ENCODE data around the gene HDHD5. TPM values are rescaled to one million over a fixed set of nuclear protein-coding genes. Genes with fewer than 3 reads are reported as not detected.

Gene HDHD5
- total RNA-seq, 1 donor from 2014 or later = 42.3 TPM

DNA sequence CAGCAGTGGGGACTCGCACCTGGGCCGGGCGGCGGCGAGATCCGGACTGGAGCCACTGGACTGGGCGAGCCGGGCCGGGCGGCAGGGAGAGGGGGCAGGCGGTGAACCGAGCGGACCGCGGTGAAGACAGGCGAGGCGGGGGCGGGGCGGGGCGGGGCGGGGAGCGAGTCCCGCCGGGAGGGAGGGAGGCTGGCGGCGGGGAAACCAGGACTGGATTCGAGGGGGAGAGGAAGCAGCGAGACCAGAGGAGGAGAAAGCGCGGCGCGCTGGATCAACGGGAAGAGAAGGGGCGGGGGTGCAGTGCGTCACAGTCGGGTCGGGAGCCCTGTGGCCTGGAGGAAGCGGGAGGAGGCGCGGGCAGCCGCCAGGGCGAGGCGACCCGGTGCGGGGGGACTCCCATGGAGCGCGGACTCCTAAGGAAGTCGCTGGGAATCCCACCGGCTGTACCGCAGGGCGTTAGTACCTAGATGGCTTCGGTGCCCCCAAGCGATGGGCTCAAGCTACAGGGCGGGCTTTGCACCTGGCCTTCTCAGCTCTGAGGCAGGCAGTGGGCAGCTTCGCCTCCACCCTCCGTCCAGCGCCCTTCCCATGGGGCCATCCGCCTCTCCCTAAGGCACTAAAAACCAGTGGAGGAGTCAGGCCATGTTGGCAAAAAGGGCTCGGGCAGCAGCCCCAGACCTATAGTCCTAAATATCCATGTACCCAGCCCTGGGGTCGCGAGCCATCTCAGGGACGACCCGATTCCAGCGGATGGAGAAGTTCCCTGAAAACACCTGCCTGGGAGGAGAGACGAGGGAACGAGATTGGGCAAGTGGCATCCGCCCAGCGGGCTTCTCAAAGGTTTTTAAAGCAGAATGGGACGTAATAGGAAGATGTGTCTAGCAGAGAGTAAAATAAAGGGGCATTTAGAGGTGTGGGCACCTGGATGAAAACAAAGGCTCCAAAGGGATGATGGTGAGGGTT, 37.6 kb downstream of the HDHD5 start, which contains the start of gene TMEM121B:
TMEM121B (minus strand) TSS at position 128 of the 963 bp plus-strand sequence. CDS start 233 bp downstream, outside the sequence.
- no peaks in the 10 kb centered on the region for H3K9me3 Mint-ChIP-seq
- peaks cover 58% of the 10 kb centered on the region for H3K27me3 Mint-ChIP-seq (ENCODE audit: low read depth)
- DNase-seq (ENCODE audit: low spot score in 2 of 2, unreplicated experiment in 2 of 2) = peak in 1 of 2 experiments; percentile 53
- TF ChIP-seq, protein P1, sequence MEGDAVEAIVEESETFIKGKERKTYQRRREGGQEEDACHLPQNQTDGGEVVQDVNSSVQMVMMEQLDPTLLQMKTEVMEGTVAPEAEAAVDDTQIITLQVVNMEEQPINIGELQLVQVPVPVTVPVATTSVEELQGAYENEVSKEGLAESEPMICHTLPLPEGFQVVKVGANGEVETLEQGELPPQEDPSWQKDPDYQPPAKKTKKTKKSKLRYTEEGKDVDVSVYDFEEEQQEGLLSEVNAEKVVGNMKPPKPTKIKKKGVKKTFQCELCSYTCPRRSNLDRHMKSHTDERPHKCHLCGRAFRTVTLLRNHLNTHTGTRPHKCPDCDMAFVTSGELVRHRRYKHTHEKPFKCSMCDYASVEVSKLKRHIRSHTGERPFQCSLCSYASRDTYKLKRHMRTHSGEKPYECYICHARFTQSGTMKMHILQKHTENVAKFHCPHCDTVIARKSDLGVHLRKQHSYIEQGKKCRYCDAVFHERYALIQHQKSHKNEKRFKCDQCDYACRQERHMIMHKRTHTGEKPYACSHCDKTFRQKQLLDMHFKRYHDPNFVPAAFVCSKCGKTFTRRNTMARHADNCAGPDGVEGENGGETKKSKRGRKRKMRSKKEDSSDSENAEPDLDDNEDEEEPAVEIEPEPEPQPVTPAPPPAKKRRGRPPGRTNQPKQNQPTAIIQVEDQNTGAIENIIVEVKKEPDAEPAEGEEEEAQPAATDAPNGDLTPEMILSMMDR (IDR thresholded peaks at IDR 0.05; ENCODE audit: unreplicated experiment) = no peak
- H3K36me3 Mint-ChIP-seq = no peaks in the 10 kb centered on the region
- H3K4me1 Mint-ChIP-seq = peaks cover 2% of the 10 kb centered on the region
- no peak within 1 kb of the TSS for H3K27ac Mint-ChIP-seq
- peak within 1 kb of the TSS; percentile 77 for H3K4me3 Mint-ChIP-seq

DNA sequence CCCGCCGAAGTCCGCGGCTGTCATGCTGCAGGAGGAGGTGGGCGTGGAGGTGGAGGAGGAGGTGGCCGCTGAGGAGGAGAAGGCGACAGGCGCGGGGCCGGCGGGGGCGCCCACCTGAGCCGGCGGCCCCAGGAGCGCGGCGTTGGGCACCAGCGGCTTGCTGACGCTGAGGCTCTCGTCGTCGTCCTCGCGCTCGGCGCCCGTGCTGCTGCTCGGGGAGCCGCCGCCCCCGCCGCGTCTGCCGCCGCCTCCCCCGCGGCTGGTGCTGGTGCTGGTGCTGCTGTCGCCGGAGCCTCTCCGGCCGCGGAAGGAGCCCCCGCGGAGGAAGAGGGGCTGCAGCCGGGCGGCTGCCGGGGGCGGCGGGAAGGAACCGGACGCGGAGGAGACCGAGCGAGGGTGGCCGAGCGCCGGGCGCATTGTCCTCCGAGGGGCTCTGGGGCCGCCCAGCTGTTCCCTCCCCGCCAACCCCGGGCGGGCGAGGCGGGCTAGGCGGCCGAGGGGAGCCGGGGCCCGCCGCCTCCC, 38.3 kb downstream of the HDHD5 start:
- Mint-ChIP-seq H3K36me3 (no peaks in the 10 kb centered on the region), H3K4me1 (peaks cover 2% of the 10 kb centered on the region), H3K4me3 (no peak overlapping the region), H3K27ac (no peak overlapping the region), H3K9me3 (no peaks in the 10 kb centered on the region), H3K27me3 (ENCODE audit: low read depth) (peaks cover 64% of the 10 kb centered on the region)
- DNase-seq (ENCODE audit: low spot score in 2 of 2, unreplicated experiment in 2 of 2) = peak in 1 of 2 experiments; percentile 42
- TF ChIP-seq, protein P1 (IDR thresholded peaks at IDR 0.05; ENCODE audit: unreplicated experiment) = no peak

DNA sequence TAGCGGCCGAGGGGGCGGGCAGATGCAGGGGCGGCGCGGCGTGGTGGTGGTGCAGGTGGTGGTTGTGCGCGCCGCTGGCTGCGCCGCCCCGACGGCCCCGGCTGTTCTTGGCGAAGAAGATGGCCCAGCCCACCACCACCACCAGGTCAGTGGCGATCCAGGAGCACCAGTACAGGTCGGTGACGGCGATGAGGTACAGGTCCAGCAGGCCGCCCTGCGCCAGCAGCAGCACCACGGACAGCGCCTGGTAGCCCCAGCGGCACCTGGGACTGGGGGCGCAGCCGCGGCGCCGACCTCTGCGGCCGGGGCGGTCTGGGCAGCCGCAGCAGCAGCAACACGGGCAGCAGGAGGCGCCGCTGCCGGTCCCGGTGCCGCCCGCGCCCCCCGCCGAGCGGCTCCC, 38.8 kb downstream of the HDHD5 start:
- Mint-ChIP-seq H3K27ac (no peak overlapping the region), H3K27me3 (ENCODE audit: low read depth) (peaks cover 67% of the 10 kb centered on the region), H3K4me3 (peak overlapping the region; percentile 30), H3K9me3 (no peaks in the 10 kb centered on the region), H3K4me1 (peaks cover 2% of the 10 kb centered on the region), H3K36me3 (no peaks in the 10 kb centered on the region)
- peak; percentile 64 to 76 for DNase-seq (ENCODE audit: low spot score in 2 of 2, unreplicated experiment in 2 of 2)
- TF ChIP-seq, protein P1 (IDR thresholded peaks at IDR 0.05; ENCODE audit: unreplicated experiment) = no peak

DNA sequence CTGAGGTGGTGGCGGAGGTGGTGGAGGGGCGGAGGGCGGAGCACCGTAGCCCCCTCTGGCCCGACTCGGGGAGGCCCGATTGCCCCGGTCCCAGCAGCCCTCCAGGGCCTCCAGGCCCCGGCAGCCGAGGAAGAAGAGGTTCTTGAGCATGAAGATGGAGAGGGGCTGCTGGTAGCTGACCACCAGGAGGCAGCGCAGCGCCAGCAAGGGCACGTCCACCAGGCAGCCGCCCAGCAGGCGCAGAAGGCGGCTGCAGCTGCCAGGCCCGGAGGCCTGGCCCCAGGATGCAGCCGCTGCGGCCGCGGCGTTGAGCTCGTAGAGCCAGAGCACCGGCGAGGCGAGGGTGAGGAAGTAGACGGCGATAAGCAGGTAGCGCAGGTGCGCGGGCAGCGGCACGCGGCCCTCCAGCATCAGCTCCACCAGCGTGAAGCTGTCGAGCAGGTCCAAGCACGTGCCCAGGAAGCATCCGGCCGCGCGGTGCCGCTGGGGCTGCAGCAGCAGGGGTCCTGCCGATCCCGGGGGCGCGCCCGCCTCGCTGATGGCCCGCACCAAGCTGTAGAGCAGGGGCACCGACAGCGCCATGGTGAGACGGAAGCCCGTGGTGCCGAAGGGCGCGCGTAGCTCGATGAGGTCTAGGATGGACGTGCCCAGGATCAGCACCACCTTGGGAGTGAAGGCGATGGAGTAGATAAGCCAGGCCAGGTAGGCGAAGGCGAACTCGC, 39.4 kb downstream of the HDHD5 start:
- H3K36me3 Mint-ChIP-seq = no peaks in the 10 kb centered on the region
- no peak for DNase-seq (ENCODE audit: low spot score in 2 of 2, unreplicated experiment in 2 of 2)
- peak overlapping the region; percentile 55 for H3K4me3 Mint-ChIP-seq
- no peak overlapping the region for H3K27ac Mint-ChIP-seq
- peaks cover 2% of the 10 kb centered on the region for H3K4me1 Mint-ChIP-seq
- H3K9me3 Mint-ChIP-seq = no peaks in the 10 kb centered on the region
- TF ChIP-seq, protein P1 (IDR thresholded peaks at IDR 0.05; ENCODE audit: unreplicated experiment) = no peak
- H3K27me3 Mint-ChIP-seq (ENCODE audit: low read depth) = peaks cover 67% of the 10 kb centered on the region

DNA sequence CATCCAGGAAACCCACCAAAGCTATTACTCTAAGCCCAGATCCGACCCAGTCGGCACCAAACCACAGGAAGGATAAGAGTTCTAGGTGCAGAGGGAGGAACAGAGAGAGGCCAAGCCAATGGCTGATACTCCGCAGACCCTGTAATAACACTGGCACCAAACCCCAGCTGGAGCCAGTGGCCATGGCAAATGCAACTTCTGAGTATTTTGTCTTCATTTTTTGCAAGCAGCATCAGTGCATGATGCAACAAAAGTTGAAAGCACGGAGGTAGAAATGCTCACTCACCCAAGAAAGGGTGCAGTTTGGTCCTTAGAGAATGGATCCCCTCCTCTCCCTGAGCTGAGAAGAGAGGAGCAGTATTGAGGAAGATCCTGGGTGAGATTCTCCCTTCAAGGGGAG, 40.7 kb downstream of the HDHD5 start:
- peaks cover 2% of the 10 kb centered on the region for H3K4me1 Mint-ChIP-seq
- peaks cover 63% of the 10 kb centered on the region for H3K27me3 Mint-ChIP-seq (ENCODE audit: low read depth)
- H3K4me3 Mint-ChIP-seq = peak overlapping the region; percentile 45
- no peak overlapping the region for H3K27ac Mint-ChIP-seq
- DNase-seq (ENCODE audit: low spot score in 2 of 2, unreplicated experiment in 2 of 2) = no peak
- H3K9me3 Mint-ChIP-seq = no peaks in the 10 kb centered on the region
- H3K36me3 Mint-ChIP-seq = no peaks in the 10 kb centered on the region
- TF ChIP-seq, protein P1 (IDR thresholded peaks at IDR 0.05; ENCODE audit: unreplicated experiment) = no peak

Data from mesothelial cell of epicardium (in vitro differentiated cells).